HUES48 (cell line): ENCODE measurements around the gene RNF220.

Source experiments
- H3K27ac ChIP-seq: one replicate; pipeline ENCODE4 v1.7.0; 2013; ENCODE audit warnings: low read depth, low read length, inconsistent platforms
- H3K27me3 ChIP-seq: 2 replicates; pipeline ENCODE4 v1.6.1; 2013; ENCODE audit warnings: mild to moderate bottlenecking, low read length; ENCODE audit not compliant: control insufficient read depth, insufficient read depth
- H3K36me3 ChIP-seq: 2 replicates; pipeline ENCODE4 v1.6.1; 2013; ENCODE audit warnings: low read length; ENCODE audit not compliant: control insufficient read depth, insufficient read depth
- H3K4me1 ChIP-seq: 2 replicates; pipeline ENCODE4 v1.6.1; 2013; ENCODE audit warnings: mild to moderate bottlenecking, low read length; ENCODE audit not compliant: control insufficient read depth, insufficient read depth
- H3K4me3 ChIP-seq: 2 replicates; pipeline ENCODE4 v1.5.1; 2013; ENCODE audit warnings: mild to moderate bottlenecking, low read depth, low read length
- H3K9ac ChIP-seq: 2 replicates; pipeline ENCODE4 v1.6.1; 2013; ENCODE audit warnings: mild to moderate bottlenecking, low read depth, low read length, moderate library complexity
- H3K9me3 ChIP-seq: 2 replicates; pipeline ENCODE4 v1.6.1; 2013; ENCODE audit warnings: low read length; ENCODE audit not compliant: control insufficient read depth, insufficient read depth

Gene RNF220

GRCh38 chr1:44609768-44610526, 204.9 kb downstream of the RNF220 start:
- Histone ChIP-seq H3K4me3 (no peak overlapping the region), H3K4me1 (peaks cover 11% of the 10 kb centered on the region; the same call in 1 of the 2 replicates), H3K27me3 (no peaks in the 10 kb centered on the region), H3K9ac (no peak overlapping the region), H3K27ac (no peak overlapping the region), H3K36me3 (no peaks in the 10 kb centered on the region), H3K9me3 (no peaks in the 10 kb centered on the region)

- Histone ChIP-seq H3K4me3 (no peak overlapping the region), H3K27ac (no peak overlapping the region), H3K9me3 (no peaks in the 10 kb centered on the region), H3K9ac (no peak overlapping the region), H3K4me1 (peaks cover 11% of the 10 kb centered on the region; the same call in 1 of the 2 replicates), H3K36me3 (peaks cover under 1% of the 10 kb centered on the region; the same call in 1 of the 2 replicates), H3K27me3 (no peaks in the 10 kb centered on the region)
These were observed 205.6 kb downstream of the RNF220 start for GRCh38 chr1:44610527-44611148.

DNA sequence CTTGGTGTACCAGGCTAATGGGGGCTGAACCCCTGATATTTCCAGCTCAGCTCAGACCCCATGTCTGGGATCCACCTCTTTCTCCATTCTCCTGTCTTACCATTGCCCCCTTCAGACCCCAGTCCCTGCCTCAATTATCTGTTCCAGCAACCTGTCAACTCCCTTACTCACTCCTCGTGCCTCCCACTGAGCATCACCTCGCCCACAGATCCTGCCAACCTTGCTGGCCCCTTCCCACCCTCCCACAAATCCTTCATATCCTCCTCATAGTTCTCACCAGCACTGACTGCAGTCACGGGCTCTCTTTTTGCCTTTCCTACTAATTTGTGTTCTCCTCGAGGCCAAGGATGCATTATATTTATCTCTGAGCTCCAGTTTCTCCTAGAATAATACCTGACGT, 206.4 kb downstream of the RNF220 start:
- Histone ChIP-seq H3K9me3 (no peaks in the 10 kb centered on the region), H3K4me3 (no peak overlapping the region), H3K4me1 (peaks cover 11% of the 10 kb centered on the region; the same call in 1 of the 2 replicates), H3K27ac (no peak overlapping the region), H3K27me3 (peaks cover 4% of the 10 kb centered on the region), H3K36me3 (peaks cover 4% of the 10 kb centered on the region; the same call in 1 of the 2 replicates), H3K9ac (no peak overlapping the region)

GRCh38 chr1:44611866-44612265, 206.8 kb downstream of the RNF220 start:
- Histone ChIP-seq H3K27me3 (peaks cover 9% of the 10 kb centered on the region), H3K9ac (no peak overlapping the region), H3K4me3 (no peak overlapping the region), H3K27ac (no peak overlapping the region), H3K36me3 (peaks cover 4% of the 10 kb centered on the region; the same call in 1 of the 2 replicates), H3K4me1 (peaks cover 13% of the 10 kb centered on the region; the same call in 1 of the 2 replicates), H3K9me3 (no peaks in the 10 kb centered on the region)

- peaks cover 13% of the 10 kb centered on the region; the same call in 1 of the 2 replicates for H3K4me1 ChIP-seq
- H3K36me3 ChIP-seq, result peaks cover 4% of the 10 kb centered on the region; the same call in 1 of the 2 replicates
- H3K27ac ChIP-seq, result no peak overlapping the region
These were observed 208.9 kb downstream of the RNF220 start for GRCh38 chr1:44613941-44614340.

DNA sequence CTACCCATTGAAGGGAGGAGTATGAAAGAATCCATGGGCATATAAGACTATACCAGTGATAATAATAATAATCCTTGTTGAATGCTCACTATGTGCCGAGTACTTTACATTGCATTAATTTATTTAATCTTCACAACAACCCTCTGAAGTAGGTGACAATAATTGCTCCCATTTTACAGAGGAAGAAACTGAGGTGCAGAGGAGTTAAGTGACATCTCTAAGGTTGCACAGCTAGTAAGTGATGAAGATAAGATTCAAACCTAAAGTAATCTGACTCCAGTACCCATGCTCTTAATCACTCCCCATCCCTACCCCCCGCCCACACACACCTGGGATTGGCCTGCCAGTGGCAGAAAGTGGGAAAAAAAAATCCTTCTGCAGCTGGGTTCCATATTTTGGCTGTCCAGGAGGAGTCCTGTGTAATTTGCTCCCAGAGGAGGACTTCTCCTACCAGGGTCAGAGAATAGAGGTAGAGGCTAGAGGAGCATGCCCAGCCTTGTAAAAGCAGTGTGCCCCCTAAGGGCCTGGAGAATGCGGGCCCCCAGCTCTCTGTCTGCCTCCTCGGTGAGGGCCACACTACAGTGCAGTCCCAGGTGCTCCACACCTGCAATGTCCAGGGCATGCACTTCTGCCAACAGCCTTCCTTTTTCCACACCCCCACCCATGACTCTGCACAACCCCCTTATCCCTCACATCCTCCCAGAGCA, 211.4 kb downstream of the RNF220 start:
- Histone ChIP-seq H3K4me1 (peaks cover 2% of the 10 kb centered on the region; the same call in 1 of the 2 replicates), H3K27ac (no peak overlapping the region), H3K9ac (no peak overlapping the region), H3K27me3 (peaks cover 24% of the 10 kb centered on the region), H3K36me3 (peaks cover 4% of the 10 kb centered on the region; the same call in 1 of the 2 replicates), H3K4me3 (peak overlapping the region; percentile 62), H3K9me3 (no peaks in the 10 kb centered on the region)

More at GRCh38 chr1:44613941-44614340, 208.9 kb downstream of the RNF220 start:
- Histone ChIP-seq H3K4me3 (no peak overlapping the region), H3K9me3 (no peaks in the 10 kb centered on the region), H3K9ac (no peak overlapping the region), H3K27me3 (peaks cover 24% of the 10 kb centered on the region)

DNA sequence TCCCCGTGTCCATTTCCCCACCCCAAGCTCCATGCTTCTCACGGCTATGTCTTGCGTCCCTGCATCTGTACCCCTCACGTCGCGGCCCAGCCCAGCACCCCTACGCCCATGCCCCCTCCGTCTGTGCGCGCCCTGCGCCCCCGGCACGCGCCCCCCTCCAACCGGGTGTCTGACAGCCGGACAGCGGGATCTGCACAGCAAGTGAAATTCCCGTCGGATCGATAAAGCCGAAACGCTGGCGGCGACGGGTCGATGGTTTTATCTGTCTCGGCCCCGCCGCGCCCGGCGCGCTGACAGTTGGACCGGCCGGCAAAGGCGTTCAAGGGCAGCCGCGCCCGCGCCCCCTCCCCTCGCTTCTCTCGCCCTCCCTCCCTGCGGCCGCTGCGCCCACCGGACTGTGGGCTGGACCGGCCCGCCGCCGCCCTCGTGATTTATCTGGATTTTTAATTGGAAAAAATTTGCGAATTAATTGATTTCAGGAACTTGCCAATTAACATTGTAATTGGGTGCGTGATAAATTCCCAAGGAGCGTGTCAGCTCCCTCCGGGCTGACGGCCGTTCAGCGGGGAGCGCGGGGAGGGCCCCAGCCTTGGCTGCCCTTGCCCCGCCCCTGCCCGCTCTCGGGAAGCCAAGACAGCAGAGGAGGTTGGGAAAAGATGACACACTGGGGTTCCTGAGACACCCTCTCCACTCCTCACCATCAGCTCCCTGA, 212.1 kb downstream of the RNF220 start:
- Histone ChIP-seq H3K4me3 (peak overlapping the region; percentile 62), H3K9ac (no peak overlapping the region), H3K4me1 (peaks cover 2% of the 10 kb centered on the region; the same call in 1 of the 2 replicates), H3K36me3 (peaks cover 4% of the 10 kb centered on the region; the same call in 1 of the 2 replicates), H3K27me3 (peaks cover 24% of the 10 kb centered on the region), H3K9me3 (no peaks in the 10 kb centered on the region), H3K27ac (no peak overlapping the region)

DNA sequence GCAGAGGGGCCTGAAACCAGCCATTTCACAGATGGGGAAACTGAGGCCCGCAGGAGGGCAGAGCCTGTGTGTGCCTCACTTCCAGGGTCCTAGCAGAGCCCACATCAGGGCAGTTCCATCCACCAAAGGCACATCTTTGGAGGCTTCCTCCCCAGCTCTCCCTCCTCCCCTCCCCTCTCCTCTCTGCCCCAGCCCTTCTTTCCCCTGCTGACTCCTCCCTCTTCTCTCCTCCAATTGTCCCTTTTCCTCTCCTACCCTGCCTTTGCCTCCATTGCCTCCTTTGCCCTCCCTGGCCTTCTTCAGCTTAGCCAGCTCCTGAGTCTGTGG, 212.6 kb downstream of the RNF220 start:
- H3K36me3 ChIP-seq, result peaks cover 4% of the 10 kb centered on the region; the same call in 1 of the 2 replicates
- H3K27ac ChIP-seq, result no peak overlapping the region
- H3K27me3 ChIP-seq, result peaks cover 24% of the 10 kb centered on the region
- H3K9me3 ChIP-seq, result no peaks in the 10 kb centered on the region
- peaks cover 2% of the 10 kb centered on the region; the same call in 1 of the 2 replicates for H3K4me1 ChIP-seq
- H3K4me3 ChIP-seq, result peak overlapping the region; percentile 62
- no peak overlapping the region for H3K9ac ChIP-seq

DNA sequence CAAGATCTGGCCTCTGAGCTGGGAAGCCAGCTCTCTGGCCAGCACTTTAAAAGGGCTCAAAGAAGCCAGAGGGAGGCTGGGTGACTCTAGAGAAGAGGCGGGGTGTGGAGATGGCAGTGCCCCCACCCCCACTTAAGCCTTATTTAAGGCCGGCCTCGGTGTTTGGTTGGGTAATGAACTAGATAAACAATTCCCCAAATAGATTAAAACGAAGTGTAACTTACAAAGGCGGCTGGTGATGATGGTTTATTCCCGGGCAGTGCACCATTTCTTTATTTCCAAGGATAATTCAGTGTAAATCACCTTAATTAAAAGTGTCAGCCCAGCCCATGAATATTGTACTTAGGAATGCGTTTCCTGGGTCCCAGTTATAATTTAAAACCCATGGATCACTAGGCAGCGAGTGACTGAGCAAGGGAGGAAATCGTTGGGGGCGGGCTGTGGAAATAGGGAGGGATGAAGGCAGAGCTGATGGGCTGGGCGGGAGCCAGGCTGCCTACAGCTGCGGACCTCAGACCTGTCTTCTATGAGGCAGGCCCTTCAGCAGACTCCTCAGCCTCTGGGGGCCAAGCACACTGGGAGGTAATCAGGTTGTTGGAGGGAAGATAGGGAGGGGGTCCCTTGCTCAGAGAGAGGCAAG, 214.3 kb downstream of the RNF220 start:
- Histone ChIP-seq H3K27me3 (peaks cover 24% of the 10 kb centered on the region), H3K4me3 (no peak overlapping the region), H3K27ac (no peak overlapping the region), H3K4me1 (peaks cover 2% of the 10 kb centered on the region; the same call in 1 of the 2 replicates), H3K36me3 (peaks cover 4% of the 10 kb centered on the region; the same call in 1 of the 2 replicates), H3K9me3 (no peaks in the 10 kb centered on the region), H3K9ac (no peak overlapping the region)

- peaks cover 4% of the 10 kb centered on the region; the same call in 1 of the 2 replicates for H3K36me3 ChIP-seq
- H3K9ac ChIP-seq, result no peak overlapping the region
- peaks cover 2% of the 10 kb centered on the region; the same call in 1 of the 2 replicates for H3K4me1 ChIP-seq
- H3K27me3 ChIP-seq, result peaks cover 24% of the 10 kb centered on the region
- no peak overlapping the region for H3K27ac ChIP-seq
- no peak overlapping the region for H3K4me3 ChIP-seq
- no peaks in the 10 kb centered on the region for H3K9me3 ChIP-seq
These were observed 215.0 kb downstream of the RNF220 start for GRCh38 chr1:44620072-44620471.
